Skeletal muscle tissue (tissue), 4 donors: Measurements from ENCODE around the gene BEST4. TPM values are rescaled to one million over a fixed set of nuclear protein-coding genes. Genes with fewer than 3 reads are reported as not detected.
"Not testable (repeated sequence)": the region's sequence is repeated elsewhere in the genome, so short reads cannot be mapped to it uniquely, and the experiment has no call there.

Experiments used
- H3K27ac ChIP-seq: one replicate; pipeline ENCODE4 v1.7.0; 2013; ENCODE audit warnings: mild to moderate bottlenecking, low read depth, low read length, inconsistent platforms
- H3K27me3 ChIP-seq, 3 donors: one replicate each; pipeline ENCODE4 v1.7.0; 2013; ENCODE audit warnings: low read length in 3 of 3; ENCODE audit not compliant: control insufficient read depth in 3 of 3, insufficient read depth in 3 of 3
- H3K36me3 ChIP-seq, 3 donors: one replicate each; pipeline ENCODE4 v1.7.0; 2013; ENCODE audit warnings: low read length in 3 of 3; ENCODE audit not compliant: control insufficient read depth in 3 of 3, insufficient read depth in 3 of 3
- H3K4me1 ChIP-seq, 3 donors: one replicate each; pipeline ENCODE4 v1.7.0; 2013; ENCODE audit warnings: low read length in 3 of 3, mild to moderate bottlenecking in 3 of 3; ENCODE audit not compliant: control insufficient read depth in 3 of 3, insufficient read depth in 3 of 3
- H3K4me3 ChIP-seq, 3 donors: one replicate each; pipeline ENCODE4 v1.7.0; 2013; ENCODE audit warnings: low read length in 3 of 3
- H3K9ac ChIP-seq, 3 donors: one replicate each; pipeline ENCODE4 v1.7.0; 2013; ENCODE audit warnings: low read length in 3 of 3, mild to moderate bottlenecking in 3 of 3, moderate library complexity in 2 of 3, low read depth in 1 of 3
- H3K9me3 ChIP-seq, 3 donors: one replicate each; pipeline ENCODE4 v1.7.0; 2013; ENCODE audit warnings: low read length in 3 of 3; ENCODE audit not compliant: control insufficient read depth in 3 of 3
- total RNA-seq: library from RNA; depleted of rRNA; stranded (reverse); fragments of >200 nt; gene quantifications from one replicate; pipeline ENCODE4 v1.2.3, GENCODE V29; 2014
- donor health status: Osteomylitis.

The BEST4 gene
- total RNA-seq, 1 donor from 2014 or later: not detected

GRCh38 chr1:44828003-44828651, 40.2 kb upstream of the BEST4 start:
- Histone ChIP-seq H3K27me3 (peaks cover 0 to 9% (median 2%) of the 10 kb centered on the region in 3 donors), H3K9me3 (no peaks in the 10 kb centered on the region), H3K9ac (no peak overlapping the region), H3K4me1 (peaks cover 0 to 4% (median 3%) of the 10 kb centered on the region in 3 donors), H3K36me3 (peaks cover 0 to 1% (median 0%) of the 10 kb centered on the region in 3 donors), H3K4me3 (no peak overlapping the region), H3K27ac (no peak overlapping the region)

GRCh38 chr1:44827197-44828002, 39.4 kb upstream of the BEST4 start:
- H3K9me3 ChIP-seq: no peaks in the 10 kb centered on the region
- H3K9ac ChIP-seq: no peak overlapping the region
- H3K4me1 ChIP-seq: peaks cover 0 to 4% (median 3%) of the 10 kb centered on the region in 3 donors
- peaks cover 0 to 8% (median 2%) of the 10 kb centered on the region in 3 donors for H3K27me3 ChIP-seq
- H3K36me3 ChIP-seq: peaks cover 0 to 1% (median 0%) of the 10 kb centered on the region in 3 donors
- H3K27ac ChIP-seq: peak overlapping the region; percentile 12
- H3K4me3 ChIP-seq: no peak overlapping the region

- H3K9ac ChIP-seq: no peak overlapping the region
- peaks cover 0 to 4% (median 3%) of the 10 kb centered on the region in 3 donors for H3K4me1 ChIP-seq
- peaks cover 0 to 1% (median 0%) of the 10 kb centered on the region in 3 donors for H3K36me3 ChIP-seq
- H3K4me3 ChIP-seq: no peak overlapping the region
- H3K27ac ChIP-seq: peak overlapping the region; percentile 12
- H3K27me3 ChIP-seq: peaks cover 0 to under 1% (median under 1%) of the 10 kb centered on the region in 3 donors
- no peaks in the 10 kb centered on the region for H3K9me3 ChIP-seq
Measured at GRCh38 chr1:44826375-44827196, 38.6 kb upstream of the BEST4 start.

GRCh38 chr1:44824392-44824791, 36.4 kb upstream of the BEST4 start:
- H3K36me3 ChIP-seq, H3K9me3 ChIP-seq, H3K27me3 ChIP-seq, H3K27ac ChIP-seq, H3K9ac ChIP-seq, H3K4me3 ChIP-seq: not testable (repeated sequence)
- H3K4me1 ChIP-seq: peaks cover 11 to 19% (median 13%) of the 10 kb centered on the region in 3 donors

- H3K4me1 ChIP-seq: peaks cover 11 to 19% (median 13%) of the 10 kb centered on the region in 3 donors
- no peaks in the 10 kb centered on the region for H3K9me3 ChIP-seq
- no peaks in the 10 kb centered on the region for H3K36me3 ChIP-seq
- no peak overlapping the region for H3K9ac ChIP-seq
- no peak overlapping the region for H3K27ac ChIP-seq
- H3K4me3 ChIP-seq: no peak overlapping the region
- H3K27me3 ChIP-seq: no peaks in the 10 kb centered on the region
Measured at GRCh38 chr1:44822981-44823451, 35.0 kb upstream of the BEST4 start.

GRCh38 chr1:44822131-44822701, 34.2 kb upstream of the BEST4 start:
- H3K27me3 ChIP-seq: no peaks in the 10 kb centered on the region
- H3K4me3 ChIP-seq: no peak overlapping the region
- peaks cover 11 to 19% (median 13%) of the 10 kb centered on the region in 3 donors for H3K4me1 ChIP-seq
- no peak overlapping the region for H3K27ac ChIP-seq
- H3K9ac ChIP-seq: no peak overlapping the region
- no peaks in the 10 kb centered on the region for H3K36me3 ChIP-seq
- H3K9me3 ChIP-seq: no peaks in the 10 kb centered on the region

GRCh38 chr1:44821240-44821715, 33.3 kb upstream of the BEST4 start:
- Histone ChIP-seq H3K27ac (no peak overlapping the region), H3K4me1 (peaks cover 10 to 19% (median 13%) of the 10 kb centered on the region in 3 donors), H3K4me3 (peak overlapping the region; percentile 13 to 90 (median 67)), H3K36me3 (no peaks in the 10 kb centered on the region), H3K27me3 (no peaks in the 10 kb centered on the region), H3K9me3 (no peaks in the 10 kb centered on the region), H3K9ac (peak overlapping the region in 1 of 3 donors; percentile 87)

- peaks cover 7 to 15% (median 13%) of the 10 kb centered on the region in 3 donors for H3K4me1 ChIP-seq
- H3K27me3 ChIP-seq: no peaks in the 10 kb centered on the region
- H3K36me3 ChIP-seq: peaks cover 0 to 2% (median 0%) of the 10 kb centered on the region in 3 donors
- H3K27ac ChIP-seq: peak overlapping the region; percentile 89
- peak overlapping the region; percentile 74 to 100 (median 87) for H3K9ac ChIP-seq
- H3K9me3 ChIP-seq: no peaks in the 10 kb centered on the region
- peak overlapping the region; percentile 67 to 90 (median 73) for H3K4me3 ChIP-seq
Measured at GRCh38 chr1:44820328-44821239, 32.6 kb upstream of the BEST4 start.
